CD4-positive, alpha-beta T cell (primary cell): ENCODE measurements around the gene ITGA11. TPM values are rescaled to one million over a fixed set of nuclear protein-coding genes. Genes with fewer than 3 reads are reported as not detected.

ENCODE experiments used
- ATAC-seq: fragments of 200-7000 bp; cut with Tn5 transposase; one replicate; pipeline ENCODE4 v1.10.0; 2022; ENCODE audit warnings: mild to moderate bottlenecking; ENCODE audit not compliant: poor library complexity
- CTCF ChIA-PET: fragments of 350-600 bp; sonication (Branson Sonifier 250); formaldehyde crosslinking; loops from one replicate; lab custom pipeline; 2021; ENCODE audit warnings: antibody characterized with exemption, inconsistent platforms; lab: Charles Lee
- POLR2A ChIA-PET: fragments of 350-600 bp; sonication (Branson Sonifier 250); formaldehyde crosslinking; loops from one replicate; lab custom pipeline; 2021; ENCODE audit warnings: antibody characterized with exemption, inconsistent platforms; lab: Charles Lee
- DNase-seq, 14 experiments: peaks; one replicate each; pipeline ENCODE4 v3.0.0-alpha.2; 2013 to 2020; ENCODE audit warnings: mixed read lengths in 2 of 14
- H3K27ac ChIP-seq, 2 donors: one replicate each; pipeline versions ENCODE4 v1.5.1 to v1.7.0; 2013; ENCODE audit warnings: low read length in 2 of 2, low read depth in 1 of 2, mild to moderate bottlenecking in 1 of 2
- H3K27me3 ChIP-seq, 2 experiments: 1 replicate in 1 of 2; 2 replicates in 1 of 2; pipeline versions ENCODE4 v1.6.1 to v1.7.0; 2013; ENCODE audit warnings: low read length in 2 of 2, control low read depth in 1 of 2, mild to moderate bottlenecking in 1 of 2, moderate library complexity in 1 of 2; ENCODE audit not compliant: insufficient read depth in 2 of 2, control insufficient read depth in 1 of 2
- H3K36me3 ChIP-seq: one replicate; pipeline ENCODE4 v1.6.1; 2013; ENCODE audit warnings: low read length, control low read depth; ENCODE audit not compliant: insufficient read depth
- H3K4me1 ChIP-seq: one replicate; pipeline ENCODE4 v1.6.1; 2013; ENCODE audit warnings: low read length, control low read depth; ENCODE audit not compliant: insufficient read depth
- H3K4me3 ChIP-seq: one replicate; pipeline ENCODE4 v1.5.1; 2013; ENCODE audit warnings: mild to moderate bottlenecking, low read length, moderate library complexity
- H3K9me3 ChIP-seq, 2 experiments: 1 replicate in 1 of 2; 2 replicates in 1 of 2; pipeline versions ENCODE4 v1.6.1 to v1.7.0; 2013; ENCODE audit warnings: low read length in 2 of 2, mild to moderate bottlenecking in 2 of 2, control low read depth in 1 of 2, moderate library complexity in 1 of 2; ENCODE audit not compliant: control insufficient read depth in 1 of 2, insufficient read depth in 1 of 2
- H3K27ac Mint-ChIP-seq: one replicate; pipeline ENCODE4 v1.8.0; 2020; ENCODE audit warnings: mixed read lengths
- H3K27me3 Mint-ChIP-seq: one replicate; pipeline ENCODE4 v1.8.0; 2021; ENCODE audit warnings: mixed read lengths
- H3K36me3 Mint-ChIP-seq: one replicate; pipeline ENCODE4 v1.8.0; 2021; ENCODE audit warnings: low read depth, mixed read lengths
- H3K4me1 Mint-ChIP-seq: one replicate; pipeline ENCODE4 v1.8.0; 2021; ENCODE audit warnings: low read depth, mixed read lengths
- H3K4me3 Mint-ChIP-seq: one replicate; pipeline ENCODE4 v1.8.0; 2020; ENCODE audit warnings: mild to moderate bottlenecking, mixed read lengths
- H3K9me3 Mint-ChIP-seq: one replicate; pipeline ENCODE4 v1.8.0; 2020; ENCODE audit warnings: mixed read lengths
- CTCF ChIP-seq: fragments of 200-600 bp; IDR thresholded peaks from one replicate; pipeline ENCODE4 v1.8.0; 2022; ENCODE audit warnings: antibody characterized with exemption, mild to moderate bottlenecking
- intact Hi-C, 2 experiments: fragments of 100-400 bp; cut with DNase I in 1 of 2; cut with micrococcal nuclease in 1 of 2; formaldehyde crosslinking; loops; one replicate each; pipeline versions ENCODE4 v1.15.1 to v1.9.0; 2023 to 2025; cut with DNase I, micrococcal nuclease
- total RNA-seq, 174 experiments: library from RNA in 2 of 174; stranded (reverse) in 2 of 174; gene quantifications; one replicate each; pipeline ENCODE4 v1.2.3 and lab custom pipeline; 2021 to 2026

Gene ITGA11
- total RNA-seq, 2 experiments from 2014 or later, result 0.08 to 0.20 TPM

GRCh38 chr15:68347392-68347791, 84.6 kb downstream of the ITGA11 start:
- no peak overlapping the region for H3K27ac Mint-ChIP-seq
- H3K4me1 Mint-ChIP-seq, result peaks cover 3% of the 10 kb centered on the region
- no peaks in the 10 kb centered on the region for H3K36me3 Mint-ChIP-seq
- Histone ChIP-seq H3K4me3 (no peak overlapping the region), H3K27ac (no peak overlapping the region), H3K36me3 (no peaks in the 10 kb centered on the region), H3K27me3 (no peaks in the 10 kb centered on the region), H3K9me3 (no peaks in the 10 kb centered on the region), H3K4me1 (peaks cover 1% of the 10 kb centered on the region)
- ChIA-PET POLR2A (no interaction called here), CTCF (no interaction called here)
- no peak overlapping the region for H3K4me3 Mint-ChIP-seq
- H3K27me3 Mint-ChIP-seq, result no peaks in the 10 kb centered on the region
- intact Hi-C loops, result no loop called here
- no peak for ATAC-seq
- no peak for TF ChIP-seq CTCF
- H3K9me3 Mint-ChIP-seq, result no peaks in the 10 kb centered on the region
- no peak for DNase-seq

GRCh38 chr15:68346979-68347378, 85.0 kb downstream of the ITGA11 start:
- Mint-ChIP-seq H3K9me3 (no peaks in the 10 kb centered on the region), H3K27ac (no peak overlapping the region), H3K36me3 (no peaks in the 10 kb centered on the region), H3K4me1 (no peaks in the 10 kb centered on the region), H3K27me3 (no peaks in the 10 kb centered on the region), H3K4me3 (no peak overlapping the region)
- TF ChIP-seq CTCF, result no peak
- H3K4me1 ChIP-seq, result no peaks in the 10 kb centered on the region
- DNase-seq, result no peak
- no peaks in the 10 kb centered on the region for H3K27me3 ChIP-seq
- H3K36me3 ChIP-seq, result no peaks in the 10 kb centered on the region
- no peak for ATAC-seq
- CTCF ChIA-PET, result no interaction called here
- POLR2A ChIA-PET, result no interaction called here
- intact Hi-C loops, result no loop called here
- no peak overlapping the region for H3K4me3 ChIP-seq
- no peak overlapping the region for H3K27ac ChIP-seq
- H3K9me3 ChIP-seq, result no peaks in the 10 kb centered on the region

- H3K36me3 Mint-ChIP-seq, result no peaks in the 10 kb centered on the region
- DNase-seq, result no peak
- Histone ChIP-seq H3K27ac (no peak overlapping the region), H3K9me3 (no peaks in the 10 kb centered on the region), H3K27me3 (no peaks in the 10 kb centered on the region), H3K36me3 (no peaks in the 10 kb centered on the region), H3K4me1 (no peaks in the 10 kb centered on the region), H3K4me3 (no peak overlapping the region)
- no peaks in the 10 kb centered on the region for H3K9me3 Mint-ChIP-seq
- ChIA-PET POLR2A (interaction anchor here (0.7 kb wide), 1 partner anchor 16 kb away, joined by 3 read pairs; no protein-coding TSS in a partner anchor), CTCF (no interaction called here)
- H3K4me3 Mint-ChIP-seq, result no peak overlapping the region
- H3K27ac Mint-ChIP-seq, result no peak overlapping the region
- no peak for ATAC-seq
- intact Hi-C loops, result no loop called here
- no peaks in the 10 kb centered on the region for H3K27me3 Mint-ChIP-seq
- TF ChIP-seq CTCF, result no peak
- no peaks in the 10 kb centered on the region for H3K4me1 Mint-ChIP-seq
Observed at GRCh38 chr15:68345481-68345880, 86.5 kb downstream of the ITGA11 start.
